Stimulated activated CD4-positive, alpha-beta T cell treated with anti-CD3 and anti-CD28 coated beads, Interleukin-2, amount 100 ng/mL, for 4 hours (primary cell): ENCODE measurements around the gene NOTCH1.
A peak's percentile ranks its signal among the peaks of the same experiment; 100 is the strongest.

Experiments used
- DNase-seq: peaks from one replicate; pipeline ENCODE4 v3.0.0-alpha.2; 2020; ENCODE audit warnings: low read depth

Gene NOTCH1

GRCh38 chr9:136544964-136545691 is 720 bp downstream of the NOTCH1 start:
- peak; percentile 46 for DNase-seq

DNA sequence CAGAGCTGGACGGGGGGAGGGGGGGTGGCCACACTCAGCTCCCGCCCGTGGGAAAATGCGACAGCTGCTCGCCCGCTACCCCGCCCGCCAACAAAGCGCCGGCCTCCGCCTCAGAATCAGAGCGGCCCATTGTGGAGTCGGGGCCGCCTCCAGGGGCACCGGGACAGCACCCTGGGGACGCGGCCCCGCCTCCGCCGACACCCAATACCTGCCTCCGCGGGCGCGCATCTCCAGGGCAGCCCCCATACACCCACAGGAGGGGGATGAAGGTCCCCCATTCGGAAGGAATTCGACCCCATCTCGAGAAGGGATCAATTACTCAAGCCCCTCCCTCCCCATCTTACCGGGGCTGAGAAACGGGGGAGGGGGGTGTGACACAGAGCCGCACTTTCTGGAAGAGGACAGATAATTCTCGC is 1.3 kb downstream of the NOTCH1 start:
- peak; percentile 63 for DNase-seq

DNA sequence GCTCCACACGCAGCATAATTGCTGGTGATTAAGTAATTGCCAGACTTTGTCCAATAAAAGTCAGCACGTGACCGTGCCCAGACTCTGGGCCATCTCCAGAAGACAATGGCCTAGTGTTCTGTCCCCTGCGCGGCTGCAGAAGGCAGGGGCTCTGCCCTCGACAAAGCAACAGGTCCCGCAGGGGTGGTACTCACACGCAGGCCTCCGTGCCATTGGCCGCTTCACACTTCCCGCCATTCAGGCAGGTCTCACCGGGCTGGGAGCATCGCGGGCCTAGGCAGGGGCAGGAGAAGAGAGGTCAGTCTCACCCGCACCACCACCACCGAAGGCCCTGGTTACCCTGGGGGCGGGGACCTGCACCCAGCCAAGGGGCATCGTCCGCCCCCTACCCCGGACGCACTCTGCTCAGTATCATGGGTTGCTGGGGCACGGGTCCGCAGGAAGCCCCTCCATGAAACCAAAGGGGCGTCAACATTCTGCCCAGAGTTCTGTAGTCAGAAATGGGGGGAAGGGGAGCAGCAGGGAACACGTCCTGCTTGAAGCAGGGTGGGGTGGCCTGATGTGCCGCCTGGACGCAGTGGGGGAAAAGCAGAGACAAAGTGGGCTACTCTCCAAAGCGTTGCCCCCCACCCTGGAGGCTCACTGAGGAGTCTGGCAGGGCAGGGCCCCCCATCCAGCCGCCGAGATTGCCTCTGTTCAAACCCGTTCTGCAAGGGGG is 1.9 kb downstream of the NOTCH1 start:
- DNase-seq: no peak

DNA sequence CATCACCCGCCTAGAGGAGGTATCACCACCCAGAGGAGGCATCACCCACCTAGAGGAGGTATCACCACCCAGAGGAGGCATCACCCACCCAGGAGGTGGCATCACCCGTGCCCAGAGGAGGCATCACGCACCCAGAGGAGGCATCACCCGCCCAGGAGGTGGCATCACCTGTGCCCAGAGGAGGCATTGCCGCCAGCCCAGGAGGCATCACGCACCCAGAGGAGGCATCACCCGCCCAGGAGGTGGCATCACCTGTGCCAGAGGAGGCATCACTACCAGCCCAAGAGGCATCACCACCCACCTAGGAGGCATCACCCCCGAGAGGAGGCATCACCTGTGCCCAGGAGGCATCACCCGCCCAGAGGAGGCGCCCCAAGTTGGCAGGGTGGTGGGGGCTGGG is 2.6 kb downstream of the NOTCH1 start:
- DNase-seq: no peak

GRCh38 chr9:136542241-136543040 is 3.4 kb downstream of the NOTCH1 start:
- no peak for DNase-seq

DNA sequence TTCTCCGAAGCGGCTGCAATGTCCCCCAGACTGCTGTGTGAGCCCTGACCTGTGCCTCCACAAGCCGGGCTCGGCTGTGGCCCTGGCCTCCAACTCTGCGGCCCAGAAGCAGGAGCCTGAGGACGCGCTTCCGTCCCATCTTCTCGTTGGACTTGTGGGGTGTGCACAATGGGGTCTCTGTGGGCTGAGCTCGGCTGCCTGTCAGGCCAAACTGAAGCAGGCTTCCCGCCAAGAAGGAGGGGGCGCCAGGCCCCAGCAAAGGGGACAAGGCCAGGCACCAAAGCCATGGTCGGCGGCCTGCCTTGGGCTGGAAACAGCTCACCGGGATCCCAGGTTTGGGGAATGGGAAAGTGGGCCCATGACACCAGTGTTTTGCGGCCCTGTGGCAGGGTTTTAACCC is 4.1 kb downstream of the NOTCH1 start:
- DNase-seq: no peak

DNA sequence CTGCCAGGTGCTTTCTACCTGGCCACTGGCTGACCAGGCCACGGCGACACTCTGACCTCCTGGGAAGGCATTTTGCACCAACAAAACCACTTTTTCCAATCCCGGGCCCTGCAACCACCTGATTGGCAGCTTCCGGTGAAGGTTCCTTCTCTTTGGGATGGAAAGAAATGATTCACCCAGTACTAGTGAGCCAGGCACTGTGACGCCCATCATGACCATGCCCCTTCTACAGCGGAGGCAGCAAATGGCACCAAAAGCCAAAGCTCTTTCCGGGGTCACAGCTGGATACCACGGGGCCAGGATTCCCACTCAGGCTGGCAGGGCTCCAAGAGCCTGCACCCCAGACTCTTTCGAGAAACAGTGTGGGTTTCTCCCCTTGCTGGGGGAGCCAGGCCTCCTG is 4.7 kb downstream of the NOTCH1 start:
- DNase-seq: no peak

GRCh38 chr9:136539427-136540421 is 6.1 kb downstream of the NOTCH1 start:
- DNase-seq: peak; percentile 90

DNA sequence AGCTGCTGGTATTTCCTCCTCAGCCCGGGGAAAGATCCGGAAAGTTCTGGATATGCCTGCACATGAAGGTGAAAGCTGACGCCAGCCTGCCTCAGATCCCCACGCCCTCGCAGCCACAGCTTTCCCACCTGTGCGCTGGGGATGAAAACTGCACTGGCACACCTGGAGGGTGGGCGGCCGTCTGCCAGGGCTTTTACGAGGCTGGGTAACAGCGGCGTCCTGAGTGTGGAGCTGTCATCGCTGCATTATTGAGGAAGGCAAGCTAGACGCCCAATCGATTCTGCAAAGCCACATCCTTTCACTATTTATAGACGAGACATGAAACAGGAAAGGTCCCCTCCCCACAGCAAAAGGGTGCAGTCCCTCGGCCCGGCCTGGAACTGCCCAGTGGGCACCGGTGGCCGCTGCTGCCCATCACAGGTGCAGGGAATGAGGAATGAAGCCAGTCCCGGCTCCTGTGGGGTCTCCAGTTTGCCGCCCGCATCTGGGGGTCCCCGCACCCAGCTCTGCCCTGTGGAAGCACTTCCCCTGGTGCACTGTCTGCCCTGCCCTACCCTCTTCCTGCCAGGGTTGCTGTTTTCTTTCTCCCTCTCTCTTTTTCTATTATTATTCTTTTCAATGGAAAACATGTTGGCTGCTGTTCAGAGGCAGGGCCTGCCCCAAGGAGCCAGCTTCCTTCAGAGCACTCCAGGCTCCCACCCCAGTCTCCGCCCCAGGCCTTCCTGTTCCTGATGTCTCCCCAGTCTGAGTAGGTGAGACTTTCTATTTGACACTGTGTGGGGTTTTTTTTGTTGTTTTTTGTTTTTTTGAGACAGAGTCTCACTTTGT is 7.0 kb downstream of the NOTCH1 start:
- peak; percentile 29 for DNase-seq

DNA sequence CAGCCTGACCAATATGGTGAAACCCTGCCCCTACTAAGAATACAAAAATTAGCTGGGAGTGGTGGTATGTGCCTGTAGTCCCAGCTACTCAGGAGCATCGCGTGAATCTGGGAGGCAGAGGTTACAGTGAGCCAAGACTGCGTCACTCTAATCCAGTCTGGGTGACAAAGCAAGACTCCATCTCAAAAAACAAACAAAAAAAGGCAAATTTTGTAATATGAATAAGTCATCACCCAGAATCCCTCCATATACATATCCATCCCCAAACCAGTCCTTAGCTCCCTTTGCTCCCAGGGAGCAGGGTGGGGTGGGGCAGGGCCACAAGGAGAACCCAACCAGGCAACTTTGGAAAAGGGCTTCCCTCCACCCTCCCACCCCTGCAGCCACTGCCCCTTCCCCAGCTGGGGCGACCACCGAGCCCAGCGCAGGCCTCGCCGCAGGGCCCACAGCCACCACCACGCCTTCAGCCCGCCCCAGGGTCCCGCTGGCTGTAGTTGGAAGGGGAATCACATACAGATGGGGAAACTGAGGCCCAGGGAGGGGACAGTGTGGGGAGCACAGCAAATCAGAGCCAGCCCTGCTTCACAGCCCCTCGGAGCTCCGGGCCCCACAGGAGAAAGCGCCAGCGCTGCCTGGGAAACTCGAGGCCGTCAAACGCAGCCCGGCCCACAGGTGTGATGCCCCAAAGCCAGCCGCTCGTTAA is 7.8 kb downstream of the NOTCH1 start:
- DNase-seq: no peak

GRCh38 chr9:136537411-136537810 is 8.4 kb downstream of the NOTCH1 start:
- DNase-seq: no peak

DNA sequence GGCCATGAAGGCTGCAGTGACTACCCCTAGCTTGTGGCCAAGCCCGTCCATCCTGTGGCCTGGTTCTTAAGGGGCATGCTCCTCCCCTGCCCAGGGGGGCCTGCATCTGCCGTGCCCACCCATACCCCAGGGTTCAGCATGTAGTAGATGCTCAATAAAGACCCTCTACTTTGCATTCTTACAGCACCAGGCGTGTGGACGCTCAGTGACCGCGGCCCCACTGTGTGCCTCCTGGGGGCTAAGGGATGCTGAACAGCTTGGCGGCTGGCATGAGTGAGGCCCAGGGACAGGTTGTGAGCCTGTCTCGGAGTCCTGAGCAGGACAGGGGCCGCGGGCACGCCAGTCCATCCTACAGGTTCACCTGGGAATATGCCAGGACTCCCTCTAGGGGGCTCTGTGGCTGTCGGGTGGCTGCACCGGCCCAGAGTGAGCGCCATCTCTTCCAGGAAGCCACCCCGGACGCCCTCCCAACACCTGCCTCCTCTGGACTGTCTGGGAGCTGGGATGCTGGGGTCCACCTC is 9.1 kb downstream of the NOTCH1 start:
- no peak for DNase-seq

GRCh38 chr9:136536051-136536720 is 9.7 kb downstream of the NOTCH1 start:
- DNase-seq: no peak

- DNase-seq: no peak
Measured at GRCh38 chr9:136535070-136535469, 10.8 kb downstream of the NOTCH1 start.

- no peak for DNase-seq
Measured at GRCh38 chr9:136534366-136534765, 11.5 kb downstream of the NOTCH1 start.

- DNase-seq: peak; percentile 75
Measured at GRCh38 chr9:136533775-136534157, 12.1 kb downstream of the NOTCH1 start.

GRCh38 chr9:136532799-136533774 is 12.8 kb downstream of the NOTCH1 start:
- peak; percentile 58 for DNase-seq
